ENCODE results near the gene TENM4. TPM values are rescaled to one million over a fixed set of nuclear protein-coding genes. Genes with fewer than 3 reads are reported as not detected.

Gene TENM4
- total RNA-seq, 4 donors from 2014 or later, result 7.7 to 39.3 (median 16.1) TPM

DNA sequence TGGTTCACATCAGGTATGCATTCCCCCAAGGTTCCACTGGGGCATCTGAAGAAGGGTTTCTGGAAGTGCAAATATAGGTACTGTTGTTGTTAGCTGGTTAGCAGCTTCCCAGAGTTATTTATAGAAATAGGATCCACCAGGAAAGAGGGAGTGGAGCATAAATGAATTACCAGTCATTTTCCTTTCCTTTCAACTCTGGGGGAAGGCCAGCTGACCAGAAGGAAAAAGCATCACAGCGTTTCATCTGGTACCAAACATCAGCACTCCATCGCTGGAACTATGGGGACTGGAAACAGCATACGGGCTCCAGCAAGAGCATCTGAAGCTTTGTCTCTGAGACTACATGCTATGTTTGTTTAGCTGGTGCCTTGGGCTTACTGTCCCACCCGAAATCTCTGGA, 487.9 kb downstream of the TENM4 start:
- 52 to 60% methylated on average over 4 of the region's 4 CpGs for WGBS, 2 donors

DNA sequence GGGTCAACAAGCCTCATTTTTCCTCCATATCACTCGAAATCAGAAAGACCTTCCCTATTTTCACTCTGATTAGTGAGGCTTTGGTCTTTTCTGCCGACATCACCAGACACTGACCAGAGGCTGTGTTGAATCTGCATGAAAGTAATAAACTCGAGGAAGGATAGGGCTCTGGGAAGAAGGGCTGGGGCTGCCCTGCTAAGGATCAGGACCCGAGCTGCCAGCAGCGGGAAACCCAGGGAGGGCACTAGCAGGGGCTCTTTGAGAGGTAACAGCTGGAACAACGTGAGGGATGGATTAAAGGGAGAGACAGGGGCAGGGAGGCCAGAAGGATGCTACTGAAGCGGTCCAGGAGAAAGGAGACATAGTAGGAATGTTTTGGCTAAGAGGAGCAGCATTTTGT, 488.7 kb downstream of the TENM4 start:
- no peak for DNase-seq
- Histone ChIP-seq H3K4me3 (no peak overlapping the region), H3K4me1 (no peaks in the 10 kb centered on the region), H3K27me3 (no peaks in the 10 kb centered on the region), H3K36me3 (no peaks in the 10 kb centered on the region), H3K9me3 (no peaks in the 10 kb centered on the region), H3K27ac (no peak overlapping the region)
- intact Hi-C loops (cut with DNase I), result no loop called here
- 76 to 82% methylated on average over 7 of the region's 7 CpGs for WGBS, 2 donors
- TF ChIP-seq, protein P1, sequence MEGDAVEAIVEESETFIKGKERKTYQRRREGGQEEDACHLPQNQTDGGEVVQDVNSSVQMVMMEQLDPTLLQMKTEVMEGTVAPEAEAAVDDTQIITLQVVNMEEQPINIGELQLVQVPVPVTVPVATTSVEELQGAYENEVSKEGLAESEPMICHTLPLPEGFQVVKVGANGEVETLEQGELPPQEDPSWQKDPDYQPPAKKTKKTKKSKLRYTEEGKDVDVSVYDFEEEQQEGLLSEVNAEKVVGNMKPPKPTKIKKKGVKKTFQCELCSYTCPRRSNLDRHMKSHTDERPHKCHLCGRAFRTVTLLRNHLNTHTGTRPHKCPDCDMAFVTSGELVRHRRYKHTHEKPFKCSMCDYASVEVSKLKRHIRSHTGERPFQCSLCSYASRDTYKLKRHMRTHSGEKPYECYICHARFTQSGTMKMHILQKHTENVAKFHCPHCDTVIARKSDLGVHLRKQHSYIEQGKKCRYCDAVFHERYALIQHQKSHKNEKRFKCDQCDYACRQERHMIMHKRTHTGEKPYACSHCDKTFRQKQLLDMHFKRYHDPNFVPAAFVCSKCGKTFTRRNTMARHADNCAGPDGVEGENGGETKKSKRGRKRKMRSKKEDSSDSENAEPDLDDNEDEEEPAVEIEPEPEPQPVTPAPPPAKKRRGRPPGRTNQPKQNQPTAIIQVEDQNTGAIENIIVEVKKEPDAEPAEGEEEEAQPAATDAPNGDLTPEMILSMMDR (IDR thresholded peaks at IDR 0.05), result no peak
- TF ChIP-seq POLR2A (IDR thresholded peaks at IDR 0.05), result no peak

More for the DNA sequence above, 487.9 kb downstream of the TENM4 start:
- DNase-seq, result no peak
- intact Hi-C loops (cut with DNase I), result no loop called here
- TF ChIP-seq, protein P1 (IDR thresholded peaks at IDR 0.05), result no peak
- TF ChIP-seq POLR2A (IDR thresholded peaks at IDR 0.05), result no peak
- no peaks in the 10 kb centered on the region for H3K36me3 ChIP-seq
- H3K27ac ChIP-seq, result no peak overlapping the region
- H3K4me1 ChIP-seq, result no peaks in the 10 kb centered on the region
- H3K4me3 ChIP-seq, result no peak overlapping the region
- H3K27me3 ChIP-seq, result no peaks in the 10 kb centered on the region
- no peaks in the 10 kb centered on the region for H3K9me3 ChIP-seq

DNA sequence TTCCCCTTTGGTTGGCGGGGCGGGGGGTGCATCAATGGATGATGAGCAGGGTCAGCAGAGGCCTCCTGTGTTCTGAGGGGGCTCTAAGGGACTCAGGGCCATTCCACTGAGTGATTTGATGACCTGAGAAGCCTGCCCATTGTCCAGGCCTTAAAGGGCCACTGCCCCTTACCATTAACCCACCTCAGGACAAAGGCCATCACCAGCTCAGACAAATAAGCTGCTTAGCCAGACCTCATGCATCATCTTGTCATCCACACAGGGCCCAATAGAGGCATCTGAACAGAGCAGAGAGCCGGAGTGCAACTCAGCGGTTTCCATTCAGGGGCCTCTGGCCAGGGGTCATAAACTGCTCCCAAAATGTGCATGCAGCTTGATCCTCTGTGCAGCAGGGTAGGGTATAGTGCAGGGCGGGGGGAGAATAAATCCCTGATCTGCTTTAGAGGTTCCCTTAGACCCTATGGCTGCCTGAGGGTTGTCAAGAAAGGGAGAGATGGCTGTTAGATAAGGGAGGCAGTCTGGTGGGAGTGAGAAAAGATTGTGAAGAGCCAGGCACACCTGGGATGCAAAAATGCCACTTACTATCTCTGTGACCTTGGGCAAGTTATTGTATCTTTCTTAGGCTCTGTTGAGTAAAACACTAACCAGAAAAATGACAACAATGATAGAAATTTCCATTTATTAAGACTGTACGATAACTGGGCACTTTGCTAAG, 490.7 kb downstream of the TENM4 start:
- no peak for TF ChIP-seq POLR2A (IDR thresholded peaks at IDR 0.05)
- TF ChIP-seq, protein P1 (IDR thresholded peaks at IDR 0.05), result no peak
- H3K27ac ChIP-seq, result no peak overlapping the region
- H3K4me1 ChIP-seq, result no peaks in the 10 kb centered on the region
- no peaks in the 10 kb centered on the region for H3K36me3 ChIP-seq
- 72 to 88% methylated on average over 4 to 5 of the region's 6 CpGs for WGBS, 2 donors
- H3K9me3 ChIP-seq, result no peaks in the 10 kb centered on the region
- no peak overlapping the region for H3K4me3 ChIP-seq
- H3K27me3 ChIP-seq, result no peaks in the 10 kb centered on the region
- intact Hi-C loops (cut with DNase I), result no loop called here
- DNase-seq, result no peak

DNA sequence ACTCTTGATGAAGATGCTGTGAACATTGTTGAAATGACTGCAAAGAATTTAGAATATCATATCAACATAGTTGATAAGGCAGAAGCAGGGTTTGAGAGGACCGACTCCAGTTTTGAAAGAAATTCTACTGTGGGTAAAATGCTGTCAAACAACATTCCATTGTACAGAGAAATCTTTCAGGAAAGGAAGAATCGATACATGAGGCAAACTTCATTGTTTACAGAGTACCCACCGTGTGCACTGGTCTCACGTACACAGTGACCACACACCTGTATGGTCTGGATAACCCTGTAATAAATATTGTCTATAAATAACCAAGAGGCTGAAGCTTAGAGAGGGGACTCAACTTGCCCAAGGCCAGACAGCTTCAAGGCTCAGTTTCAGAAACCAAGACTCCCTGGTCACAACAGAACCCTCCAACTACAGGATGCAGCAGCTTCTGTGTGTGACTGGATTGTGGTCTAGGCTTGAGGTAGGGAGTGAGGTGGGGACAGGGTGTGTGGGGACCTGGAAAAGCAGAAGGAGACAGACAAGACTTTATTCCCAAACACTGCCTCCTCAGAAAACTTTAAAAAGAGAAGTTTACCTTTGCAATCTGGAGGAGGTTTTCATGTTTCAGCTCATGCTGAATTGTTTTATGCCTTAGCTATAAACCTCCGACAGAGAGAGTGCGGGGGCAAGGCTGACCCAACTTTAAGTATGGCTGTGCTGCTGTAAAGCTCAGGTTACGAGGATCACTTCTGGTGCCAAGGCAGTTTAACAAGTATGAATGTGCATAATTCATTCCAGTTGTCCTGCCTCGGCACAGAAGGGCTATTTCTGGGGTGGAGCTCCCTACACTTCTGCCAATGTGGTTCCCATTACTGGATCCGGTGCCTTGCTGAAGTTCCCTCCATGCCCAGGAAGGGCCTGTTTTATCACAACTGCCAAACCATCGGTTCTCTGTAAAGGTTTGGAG, 493.6 kb downstream of the TENM4 start:
- DNase-seq, result no peak
- TF ChIP-seq, protein P1 (IDR thresholded peaks at IDR 0.05), result no peak
- TF ChIP-seq POLR2A (IDR thresholded peaks at IDR 0.05), result no peak

DNA sequence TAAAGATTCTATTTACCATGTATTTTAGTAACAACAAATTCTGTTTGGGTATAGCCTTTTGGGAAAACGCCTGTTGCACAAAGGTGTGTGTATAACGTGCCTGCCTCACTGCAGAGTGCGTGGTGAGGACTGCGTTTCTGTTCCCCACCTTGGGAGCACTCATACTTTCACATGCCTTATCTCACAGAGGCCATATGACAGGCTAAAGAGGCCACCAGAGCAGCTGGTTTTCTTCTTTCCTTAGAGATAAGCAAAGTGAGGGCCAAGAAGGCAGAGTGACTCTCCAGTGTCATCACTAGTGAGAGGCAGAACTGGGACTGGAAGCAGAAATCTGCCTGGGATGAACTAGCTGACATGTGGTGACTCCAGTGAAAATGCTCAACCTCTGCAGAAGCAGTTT, 497.0 kb downstream of the TENM4 start:
- TF ChIP-seq, protein P1 (IDR thresholded peaks at IDR 0.05), result no peak
- no peak for TF ChIP-seq POLR2A (IDR thresholded peaks at IDR 0.05)
- no peak overlapping the region for H3K27ac ChIP-seq
- H3K27me3 ChIP-seq, result no peaks in the 10 kb centered on the region
- intact Hi-C loops (cut with DNase I), result no loop called here
- peaks cover 0 to 8% (median 4%) of the 10 kb centered on the region in 3 donors for H3K4me1 ChIP-seq
- DNase-seq, result no peak
- WGBS, 2 donors, result 81 to 89% methylated on average over 4 of the region's 4 CpGs
- H3K36me3 ChIP-seq, result no peaks in the 10 kb centered on the region
- H3K9me3 ChIP-seq, result no peaks in the 10 kb centered on the region
- no peak overlapping the region for H3K4me3 ChIP-seq

More for the DNA sequence above, 493.6 kb downstream of the TENM4 start:
- intact Hi-C loops (cut with DNase I), result no loop called here
- no peak overlapping the region for H3K4me3 ChIP-seq
- H3K27me3 ChIP-seq, result no peaks in the 10 kb centered on the region
- H3K36me3 ChIP-seq, result no peaks in the 10 kb centered on the region
- 71 to 76% methylated on average over 9 to 10 of the region's 10 CpGs for WGBS, 2 donors
- H3K27ac ChIP-seq, result no peak overlapping the region
- no peaks in the 10 kb centered on the region for H3K9me3 ChIP-seq
- H3K4me1 ChIP-seq, result no peaks in the 10 kb centered on the region
